ENCODE results near the gene HORMAD1.
"Not testable (repeated sequence)": the region's sequence is repeated elsewhere in the genome, so short reads cannot be mapped to it uniquely, and the experiment has no call there.

The HORMAD1 gene

GRCh38 chr1:150696995-150697927 is 23.4 kb downstream of the HORMAD1 start, which contains the start of gene GOLPH3L:
TSS of gene GOLPH3L (minus strand) at chr1:150697154. CDS start at chr1:150694838, 2,316 bp downstream.
- DNase-seq (ENCODE audit: low read depth in 2 of 2) = peak; percentile 71 to 81

GRCh38 chr1:150696590-150696989 is 24.1 kb downstream of the HORMAD1 start:
- no peak for DNase-seq (ENCODE audit: low read depth in 2 of 2)

GRCh38 chr1:150696162-150696561 is 24.5 kb downstream of the HORMAD1 start:
- no peak for DNase-seq (ENCODE audit: low read depth in 2 of 2)

GRCh38 chr1:150695561-150695960 is 25.1 kb downstream of the HORMAD1 start:
- DNase-seq (ENCODE audit: low read depth in 2 of 2) = no peak

- DNase-seq (ENCODE audit: low read depth in 2 of 2) = no peak
These were observed 28.0 kb downstream of the HORMAD1 start for GRCh38 chr1:150692720-150693119.

- no peak for DNase-seq (ENCODE audit: low read depth in 2 of 2)
These were observed 31.9 kb downstream of the HORMAD1 start for GRCh38 chr1:150688763-150689162.

GRCh38 chr1:150686275-150686674 is 34.4 kb downstream of the HORMAD1 start:
- no peak for DNase-seq (ENCODE audit: low read depth in 2 of 2)

GRCh38 chr1:150683914-150684313 is 36.8 kb downstream of the HORMAD1 start:
- no peak for DNase-seq (ENCODE audit: low read depth in 2 of 2)

GRCh38 chr1:150678988-150679387 is 41.7 kb downstream of the HORMAD1 start:
- DNase-seq (ENCODE audit: low read depth in 2 of 2) = no peak

GRCh38 chr1:150674881-150675280 is 45.8 kb downstream of the HORMAD1 start:
- no peak for DNase-seq (ENCODE audit: low read depth in 2 of 2)

GRCh38 chr1:150663321-150663720 is 57.4 kb downstream of the HORMAD1 start:
- no peak for DNase-seq (ENCODE audit: low read depth in 2 of 2)

GRCh38 chr1:150662811-150663210 is 57.9 kb downstream of the HORMAD1 start:
- DNase-seq (ENCODE audit: low read depth in 2 of 2) = no peak

GRCh38 chr1:150661156-150661555 is 59.5 kb downstream of the HORMAD1 start:
- no peak for DNase-seq (ENCODE audit: low read depth in 2 of 2)

GRCh38 chr1:150660584-150660983 is 60.1 kb downstream of the HORMAD1 start:
- DNase-seq (ENCODE audit: low read depth in 2 of 2) = no peak

- DNase-seq (ENCODE audit: low read depth in 2 of 2) = not testable (repeated sequence)
These were observed 63.6 kb downstream of the HORMAD1 start for GRCh38 chr1:150657064-150657463.

- DNase-seq (ENCODE audit: low read depth in 2 of 2) = not testable (repeated sequence)
These were observed 66.1 kb downstream of the HORMAD1 start for GRCh38 chr1:150654635-150655034.

GRCh38 chr1:150650193-150650592 is 70.5 kb downstream of the HORMAD1 start:
- no peak for DNase-seq (ENCODE audit: low read depth in 2 of 2)

- DNase-seq (ENCODE audit: low read depth in 2 of 2) = no peak
These were observed 71.1 kb downstream of the HORMAD1 start for GRCh38 chr1:150649441-150650075.

Measured in activated CD8-positive, alpha-beta memory T cell treated with anti-CD3 and anti-CD28 coated beads for 4 hours (primary cell).